Fibroblast of pulmonary artery (primary cell): ENCODE measurements around the gene SIPA1L3.
A peak's percentile ranks its signal among the peaks of the same experiment; 100 is the strongest.

ENCODE experiments used
- DNase-seq: peaks from one replicate; pipeline ENCODE4 v3.0.0-alpha.2; 2010; ENCODE audit warnings: low read depth
- H3K4me3 ChIP-seq: replicated peaks from 2 replicates; pipeline ENCODE4 v1.5.1; 2011; ENCODE audit warnings: low read depth, mild to moderate bottlenecking, control low read depth, low read length, moderate library complexity
- TF ChIP-seq, protein P1 (sequence below): IDR thresholded peaks from 2 replicates; pipeline ENCODE4 v1.5.1; 2011; ENCODE audit warnings: mild to moderate bottlenecking, control low read depth, low read length, inconsistent platforms; ENCODE audit errors: missing control alignments

The SIPA1L3 gene

DNA sequence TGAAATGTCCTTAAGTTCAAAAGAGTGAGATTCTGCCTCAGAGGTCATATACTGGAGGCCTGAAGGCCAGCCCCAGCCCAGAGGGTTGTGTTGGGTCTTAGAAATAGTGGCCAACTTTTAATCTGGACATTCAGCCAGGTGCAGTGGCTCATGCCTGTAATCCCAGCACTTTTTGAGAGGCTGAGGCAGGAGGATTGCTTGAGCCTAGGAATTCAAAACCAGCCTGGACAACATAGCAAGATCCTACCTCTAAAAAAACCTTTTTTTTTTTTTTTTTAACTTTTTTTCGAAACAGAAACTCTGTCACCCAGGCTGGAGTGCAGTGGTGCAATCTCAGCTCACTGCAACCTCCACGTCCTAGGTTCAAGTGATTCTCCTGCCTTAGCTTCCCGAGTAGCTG is 301.6 kb downstream of the SIPA1L3 start:
- TF ChIP-seq, protein P1, sequence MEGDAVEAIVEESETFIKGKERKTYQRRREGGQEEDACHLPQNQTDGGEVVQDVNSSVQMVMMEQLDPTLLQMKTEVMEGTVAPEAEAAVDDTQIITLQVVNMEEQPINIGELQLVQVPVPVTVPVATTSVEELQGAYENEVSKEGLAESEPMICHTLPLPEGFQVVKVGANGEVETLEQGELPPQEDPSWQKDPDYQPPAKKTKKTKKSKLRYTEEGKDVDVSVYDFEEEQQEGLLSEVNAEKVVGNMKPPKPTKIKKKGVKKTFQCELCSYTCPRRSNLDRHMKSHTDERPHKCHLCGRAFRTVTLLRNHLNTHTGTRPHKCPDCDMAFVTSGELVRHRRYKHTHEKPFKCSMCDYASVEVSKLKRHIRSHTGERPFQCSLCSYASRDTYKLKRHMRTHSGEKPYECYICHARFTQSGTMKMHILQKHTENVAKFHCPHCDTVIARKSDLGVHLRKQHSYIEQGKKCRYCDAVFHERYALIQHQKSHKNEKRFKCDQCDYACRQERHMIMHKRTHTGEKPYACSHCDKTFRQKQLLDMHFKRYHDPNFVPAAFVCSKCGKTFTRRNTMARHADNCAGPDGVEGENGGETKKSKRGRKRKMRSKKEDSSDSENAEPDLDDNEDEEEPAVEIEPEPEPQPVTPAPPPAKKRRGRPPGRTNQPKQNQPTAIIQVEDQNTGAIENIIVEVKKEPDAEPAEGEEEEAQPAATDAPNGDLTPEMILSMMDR, result no peak
- H3K4me3 ChIP-seq, result no peak overlapping the region
- DNase-seq, result no peak

DNA sequence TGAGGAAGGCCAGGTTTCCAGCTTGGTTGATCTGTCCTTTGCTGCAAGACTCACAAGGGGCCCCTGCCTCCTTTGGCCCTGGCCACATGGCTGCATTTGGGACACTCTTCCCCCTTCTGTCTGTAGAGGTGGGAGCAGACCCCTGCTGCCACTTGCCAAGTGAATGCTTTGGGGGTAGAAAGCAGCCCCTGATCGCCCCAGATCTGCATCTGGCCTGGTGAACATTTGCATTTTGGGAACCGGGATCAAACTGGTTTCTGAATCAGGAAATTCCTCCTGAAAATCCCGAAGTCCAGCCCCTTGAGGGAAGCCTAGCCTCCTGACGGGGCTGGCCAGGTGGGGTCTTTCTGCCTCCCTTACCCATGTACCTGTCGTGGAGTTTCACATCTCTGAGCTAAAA is 302.1 kb downstream of the SIPA1L3 start:
- TF ChIP-seq, protein P1, result no peak
- no peak overlapping the region for H3K4me3 ChIP-seq
- no peak for DNase-seq

DNA sequence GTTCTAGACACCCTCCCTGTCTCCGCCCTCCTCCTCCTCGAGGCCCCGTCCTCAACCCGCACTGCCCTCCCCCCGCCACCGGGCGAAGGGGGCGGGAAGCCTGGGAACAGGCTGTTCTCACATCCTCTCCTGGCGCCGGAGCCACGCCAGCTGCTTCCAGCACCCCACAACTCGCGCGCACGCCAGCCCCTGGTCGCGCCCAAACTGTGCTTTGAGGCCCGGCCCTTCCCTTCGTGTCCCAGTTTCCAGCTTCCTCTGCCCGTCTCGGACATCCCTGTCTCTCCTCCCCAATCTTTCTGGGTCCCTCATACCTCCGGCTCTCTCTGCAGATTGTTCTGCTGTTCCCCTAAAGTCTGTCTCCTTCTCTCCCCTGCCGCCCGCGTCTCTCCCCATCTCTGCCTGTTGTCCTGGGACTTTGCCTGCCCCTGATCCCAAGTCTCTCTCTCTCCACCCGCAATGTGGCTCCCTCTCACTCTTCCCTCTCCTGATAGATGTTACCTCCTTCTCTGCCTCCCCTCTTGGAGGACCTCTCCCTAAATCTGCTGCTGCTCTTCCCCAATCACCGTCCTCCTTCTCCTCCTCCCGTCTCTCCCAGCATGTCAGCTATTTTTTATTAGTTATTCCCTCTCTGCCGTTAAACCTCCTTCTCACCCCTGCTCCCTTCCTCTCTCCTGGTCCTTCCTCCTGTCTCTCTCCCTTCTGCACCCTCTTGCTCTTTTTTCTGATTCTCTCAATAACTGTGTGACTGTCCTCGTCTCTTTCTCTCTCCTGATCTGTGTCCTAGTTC is 302.9 kb downstream of the SIPA1L3 start:
- peak overlapping the region; percentile 21 for H3K4me3 ChIP-seq
- DNase-seq, result peak; percentile 24
- TF ChIP-seq, protein P1, result no peak

DNA sequence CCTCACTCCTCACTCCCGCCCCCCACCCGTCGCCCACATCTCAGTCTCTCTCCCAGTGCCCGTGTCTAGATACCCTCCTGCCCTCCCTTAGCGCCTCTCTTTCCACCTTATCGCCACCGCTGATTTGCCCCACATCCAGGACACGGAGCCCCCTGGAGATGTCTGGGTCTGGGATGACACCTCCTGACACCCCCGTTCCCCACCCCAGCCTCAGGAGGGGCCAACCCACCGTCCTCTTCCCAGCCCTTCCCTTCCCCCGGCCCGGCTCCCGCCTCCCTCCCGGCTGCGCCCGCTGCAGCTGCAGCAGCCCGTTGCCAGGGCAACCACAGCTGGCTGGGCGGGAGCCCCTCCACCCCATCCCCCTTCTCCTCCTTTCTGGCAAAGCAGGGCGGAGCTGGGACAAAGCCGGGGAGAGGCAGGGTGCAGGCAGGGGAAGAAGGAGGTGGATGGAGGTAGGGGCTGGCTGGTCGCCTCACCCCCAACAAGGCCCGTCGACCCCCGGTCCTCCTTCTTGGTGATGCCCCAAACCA is 303.5 kb downstream of the SIPA1L3 start:
- TF ChIP-seq, protein P1, result no peak
- H3K4me3 ChIP-seq, result no peak overlapping the region
- no peak for DNase-seq

DNA sequence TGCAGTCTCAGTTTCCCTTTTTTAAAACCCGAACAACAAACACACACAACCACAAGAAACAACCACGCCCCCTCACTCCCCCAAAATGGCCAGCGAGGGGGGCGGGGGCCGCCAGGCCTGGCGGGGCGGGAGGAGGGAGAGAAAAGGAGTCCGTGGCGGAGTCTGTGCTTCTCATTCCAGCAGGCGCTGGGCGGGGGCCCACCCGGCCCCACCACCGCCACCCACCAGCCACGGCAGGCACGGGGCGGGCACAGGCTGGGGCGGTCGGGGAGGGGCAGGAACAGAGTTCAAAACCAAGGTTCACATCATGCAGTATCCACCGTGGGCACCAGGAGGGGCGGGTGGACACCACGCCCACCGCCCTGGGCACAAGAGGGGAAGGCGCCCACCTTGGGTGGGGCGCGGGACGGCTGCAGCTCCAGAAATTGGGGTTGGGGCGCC is 304.2 kb downstream of the SIPA1L3 start:
- TF ChIP-seq, protein P1, result no peak
- no peak for DNase-seq
- H3K4me3 ChIP-seq, result no peak overlapping the region

DNA sequence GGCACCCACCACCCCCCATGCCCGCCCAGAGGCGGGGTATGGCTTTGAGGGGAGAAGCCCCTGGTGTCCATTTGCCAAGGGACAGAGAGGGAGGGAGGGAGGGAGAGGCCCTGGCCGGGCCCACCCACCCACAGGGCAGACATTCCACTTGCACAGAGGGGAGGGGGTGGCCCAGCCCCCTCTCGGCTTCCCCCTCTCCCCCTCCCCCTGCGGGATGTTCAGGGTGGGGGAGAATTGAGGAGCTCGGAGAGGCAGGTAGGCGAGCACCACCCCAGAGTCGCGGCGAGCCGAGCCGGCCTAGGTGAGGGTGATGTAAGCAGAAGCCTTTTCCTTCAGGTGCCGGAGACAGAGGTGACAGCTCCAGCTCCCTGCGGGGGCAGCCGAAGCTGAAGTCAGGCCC is 304.8 kb downstream of the SIPA1L3 start:
- TF ChIP-seq, protein P1, result no peak
- H3K4me3 ChIP-seq, result no peak overlapping the region
- no peak for DNase-seq

DNA sequence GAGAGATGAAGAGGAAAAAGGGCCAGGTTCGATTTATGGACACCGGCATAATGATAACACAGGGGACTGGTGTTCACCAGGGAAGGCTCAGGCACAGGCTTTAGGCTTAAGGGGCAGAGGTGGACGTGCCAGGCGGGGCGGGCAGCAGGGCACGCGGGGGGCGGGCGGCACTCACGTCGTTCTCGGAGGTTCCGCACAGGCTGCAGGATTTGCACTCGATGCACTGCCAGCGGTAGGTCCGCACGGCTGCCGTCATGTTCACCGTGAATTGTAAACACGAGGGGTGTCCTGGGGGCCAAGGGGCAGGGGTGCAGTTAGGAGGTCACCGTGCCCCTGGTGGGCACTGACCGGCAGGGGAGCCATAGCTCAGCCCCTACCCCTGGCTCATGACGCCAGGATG is 306.5 kb downstream of the SIPA1L3 start:
- no peak overlapping the region for H3K4me3 ChIP-seq
- DNase-seq, result no peak
- TF ChIP-seq, protein P1, result no peak
